Measurements from ENCODE around the gene INTS6.
A peak's percentile ranks its signal among the peaks of the same experiment; 100 is the strongest.
"Not testable (repeated sequence)": the region's sequence is repeated elsewhere in the genome, so short reads cannot be mapped to it uniquely, and the experiment has no call there.

Gene INTS6

DNA sequence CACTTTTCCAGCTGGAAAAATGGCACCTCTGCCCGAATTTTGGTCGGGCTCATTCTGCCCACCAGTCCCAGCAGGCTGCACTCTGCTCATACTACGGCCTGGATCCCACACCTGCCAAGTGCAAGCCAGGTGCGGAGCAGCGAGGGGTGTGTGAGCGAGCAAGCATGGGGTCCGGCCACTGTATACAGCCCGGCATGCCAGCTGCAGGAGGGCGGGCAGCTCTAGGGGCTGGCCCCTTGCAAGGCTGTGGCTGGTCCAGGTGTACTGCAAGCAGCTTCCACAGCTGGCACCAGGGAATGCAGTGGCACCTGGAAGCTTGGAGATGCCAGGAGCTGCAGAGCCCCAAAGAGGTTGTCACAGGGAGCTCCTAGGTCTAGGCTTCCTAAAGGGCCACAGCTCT lies 2.7 kb upstream of the INTS6 start:
- no peak for DNase-seq

DNA sequence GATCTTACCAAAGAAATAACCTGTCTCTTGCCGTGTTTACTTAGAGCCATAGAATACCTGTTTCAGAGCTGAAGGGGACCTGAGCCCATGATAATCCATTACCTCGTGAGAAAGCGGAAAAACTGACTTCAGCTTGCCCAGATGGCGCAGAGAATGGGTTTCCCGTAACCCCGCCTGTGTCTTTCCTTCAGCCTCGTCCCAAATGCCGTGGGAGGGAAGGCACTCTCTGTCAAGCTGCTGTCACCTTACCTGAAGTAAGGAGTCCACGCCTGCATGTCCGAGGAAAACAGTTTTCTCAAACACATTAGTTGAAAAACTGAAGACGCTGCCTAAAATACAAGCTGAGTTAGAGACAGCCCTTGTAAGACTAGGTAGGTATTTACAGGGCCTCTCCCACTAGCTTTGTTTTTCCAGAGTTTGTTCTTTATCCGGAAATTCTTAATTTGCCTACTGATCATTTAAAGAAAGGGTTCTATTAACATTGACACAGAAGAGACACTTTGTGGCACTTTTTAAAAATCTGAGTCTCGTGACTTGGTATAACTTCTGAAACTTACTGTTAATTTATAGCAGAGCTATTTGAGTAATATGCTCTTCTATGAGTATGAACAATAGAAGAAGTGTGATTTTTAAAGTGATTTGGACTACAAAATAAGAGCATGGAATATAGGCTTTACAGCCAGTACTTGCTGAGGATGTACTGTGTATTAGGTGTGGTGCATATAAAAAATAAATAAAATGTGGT lies 1.3 kb upstream of the INTS6 start:
- peak; percentile 3 for DNase-seq

DNA sequence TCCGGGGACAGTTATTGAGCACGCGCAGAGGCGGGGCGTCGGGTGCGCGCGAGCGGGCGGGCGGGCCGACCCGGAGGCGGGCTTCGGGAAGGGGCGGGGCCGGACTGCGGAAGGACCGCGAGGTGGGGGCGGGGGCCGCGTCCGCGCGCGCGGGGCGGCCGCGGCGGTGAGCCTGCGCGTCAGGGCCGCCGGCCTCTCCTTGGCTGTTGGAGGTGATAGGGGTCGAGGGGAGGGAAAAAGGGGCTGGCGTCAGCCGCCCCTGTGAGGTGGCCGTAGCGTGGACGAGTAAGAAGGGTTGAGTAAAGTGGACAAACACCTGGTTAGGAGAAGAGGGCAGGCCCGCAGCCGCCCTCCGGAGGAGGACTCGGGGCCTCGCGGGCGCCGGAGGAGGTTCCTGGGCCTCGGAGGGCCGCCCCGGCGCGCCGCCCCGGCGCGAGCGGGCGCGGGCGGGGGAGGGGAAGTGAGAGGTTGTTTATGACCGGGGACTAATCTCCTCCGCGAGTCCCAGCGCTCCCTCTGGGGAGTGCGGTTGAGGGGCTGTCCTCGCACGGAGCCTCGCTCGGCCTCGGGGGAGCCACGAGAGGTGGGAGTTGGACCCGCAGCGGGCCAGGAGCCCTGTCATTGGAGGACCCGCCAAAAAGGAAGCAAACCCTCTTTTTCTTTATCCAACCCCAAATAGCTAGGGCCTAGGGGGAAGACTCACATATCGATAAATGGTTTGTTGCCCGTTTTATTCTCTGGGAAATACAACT lies 547 bp upstream of the INTS6 start:
- DNase-seq = peak; percentile 80

DNA sequence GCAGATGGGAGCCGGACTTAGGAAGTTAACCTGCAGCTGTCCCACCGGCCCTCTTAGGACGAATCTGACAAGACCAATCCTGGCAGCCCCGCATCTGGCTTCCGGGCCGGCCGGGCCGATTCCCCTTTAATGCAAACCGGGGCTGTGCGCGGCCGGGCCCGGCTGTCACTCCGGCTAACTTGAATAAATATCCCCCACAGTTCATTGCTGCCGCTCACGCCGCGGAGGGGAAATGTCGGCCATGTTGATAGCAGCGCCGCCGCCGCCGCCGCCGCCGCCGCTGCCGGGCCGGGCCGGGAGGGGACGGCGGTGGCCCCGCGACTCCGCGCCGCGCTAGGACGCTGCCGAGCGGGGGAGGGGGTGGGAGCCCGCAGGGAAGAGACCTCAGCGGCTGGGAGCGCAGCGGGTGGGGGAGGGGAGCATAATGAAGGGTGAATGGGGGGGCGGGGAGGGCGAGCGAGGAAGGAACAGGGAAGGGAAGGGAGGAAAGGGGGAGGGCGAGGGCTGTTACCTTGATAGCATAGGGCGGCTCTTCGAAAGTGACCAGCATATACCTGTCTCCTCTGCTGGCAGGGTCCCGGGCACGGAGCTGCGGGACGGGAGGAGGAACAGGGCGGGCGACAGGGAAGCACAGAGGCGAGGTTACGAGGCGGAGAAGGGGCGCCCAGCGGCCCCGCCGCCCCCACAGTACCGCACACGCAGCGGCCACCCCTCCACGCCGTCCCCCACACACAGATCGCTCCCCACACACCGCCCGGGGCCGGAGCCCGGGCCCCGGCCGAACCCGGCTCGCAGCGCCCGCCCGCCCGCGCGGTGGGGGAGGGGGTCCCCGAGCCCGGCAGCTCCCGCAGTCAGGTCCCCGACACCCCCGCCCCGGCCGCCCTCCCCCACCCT lies 1.1 kb downstream of the INTS6 start:
- peak; percentile 19 for DNase-seq

DNA sequence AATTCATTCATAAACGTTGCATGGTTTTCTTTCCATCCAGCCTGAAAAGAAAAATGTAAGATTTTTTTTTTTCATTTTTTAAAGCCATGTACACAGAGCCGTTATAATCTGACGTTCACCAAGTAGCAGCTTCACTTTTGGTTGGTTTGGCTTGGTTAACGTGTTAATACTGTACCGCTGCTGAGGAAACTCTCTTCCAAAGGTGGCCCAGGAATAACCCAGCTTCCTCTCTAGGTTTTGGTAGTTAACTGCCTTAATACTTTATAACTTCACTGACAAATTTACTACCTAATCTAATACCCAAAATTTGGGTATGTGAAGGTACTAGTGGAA lies 1.7 kb downstream of the INTS6 start:
- DNase-seq = no peak

DNA sequence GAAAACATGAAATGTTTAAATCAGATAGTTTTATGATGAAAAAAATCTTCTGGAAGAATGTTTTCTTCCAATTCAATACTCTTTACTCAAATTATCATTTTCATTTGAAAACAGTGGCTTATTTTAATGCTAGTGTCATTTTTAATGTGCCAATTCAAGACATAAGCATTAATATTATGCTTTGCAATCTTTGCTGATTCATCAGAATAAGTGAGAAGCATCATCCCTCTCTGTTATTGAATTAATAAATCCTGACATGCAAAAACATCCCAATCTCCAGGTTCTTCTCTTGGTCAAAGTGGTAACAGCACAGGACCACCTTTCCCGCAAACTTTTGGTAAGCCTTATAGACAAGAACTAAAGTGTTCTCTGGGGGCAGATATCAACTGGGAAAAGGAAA lies 3.8 kb downstream of the INTS6 start:
- no peak for DNase-seq

DNA sequence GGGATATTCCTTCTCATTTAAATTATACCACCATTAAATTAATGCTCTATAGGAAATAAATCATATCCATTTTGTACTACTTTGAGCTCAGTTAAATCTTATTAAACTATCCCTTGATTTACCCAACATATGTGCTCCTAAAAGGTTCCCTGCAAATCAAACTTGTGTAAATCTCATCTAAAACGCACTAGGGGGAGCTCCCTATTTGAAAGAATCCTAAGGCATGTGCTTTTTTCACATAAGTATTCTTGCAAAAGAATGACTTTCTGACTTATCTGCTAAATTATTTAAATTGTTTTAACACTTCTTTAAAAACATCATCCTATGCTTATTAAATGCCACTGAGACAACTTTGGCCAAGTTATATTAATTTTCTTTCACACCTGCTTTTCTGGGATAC lies 7.9 kb downstream of the INTS6 start:
- no peak for DNase-seq

DNA sequence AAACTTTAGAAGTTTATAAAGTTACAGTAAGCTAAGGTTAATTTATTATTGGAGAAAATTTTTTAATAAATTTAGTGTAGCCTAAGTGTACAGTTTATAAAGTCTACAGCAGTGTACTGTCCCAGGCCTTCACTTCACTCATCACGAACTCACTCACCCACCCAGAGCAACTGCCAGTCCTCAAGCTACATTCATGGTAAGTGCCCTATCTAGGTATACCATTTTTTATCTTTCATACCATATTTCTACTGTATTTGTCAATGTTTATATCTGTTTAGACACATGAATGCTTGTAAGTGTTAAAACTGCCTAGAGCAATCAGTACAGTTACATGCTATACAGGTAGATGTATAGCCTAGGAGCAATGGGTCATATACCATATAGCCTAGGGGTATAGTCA lies 12.5 kb downstream of the INTS6 start:
- DNase-seq = no peak

DNA sequence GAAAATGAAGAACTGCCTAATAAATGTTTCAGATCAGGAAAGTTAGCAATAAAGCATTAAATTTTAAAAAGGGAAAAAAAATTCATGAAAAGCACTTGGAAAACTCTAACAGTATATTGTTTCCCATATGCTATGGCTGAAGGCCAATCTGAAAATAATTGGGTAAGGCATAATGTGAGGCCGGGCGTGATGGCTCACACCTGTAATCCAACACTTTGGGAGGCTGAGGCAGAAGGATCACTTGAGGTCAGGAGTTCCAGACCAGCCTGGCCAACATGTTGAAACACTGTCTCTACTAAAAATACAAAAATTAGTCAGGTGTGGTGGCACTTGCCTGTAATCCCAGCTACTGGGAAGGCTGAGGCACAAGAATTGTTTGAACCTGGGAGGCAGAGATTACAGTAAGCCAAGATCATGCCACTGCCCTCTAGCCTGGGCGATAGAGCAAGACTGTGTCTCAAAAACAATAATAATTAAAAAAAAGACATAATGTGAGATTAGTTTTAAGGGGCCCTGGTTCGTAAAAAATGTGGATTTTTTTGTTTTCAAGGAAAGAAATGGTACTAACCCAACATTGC lies 15.2 kb downstream of the INTS6 start:
- DNase-seq = no peak

DNA sequence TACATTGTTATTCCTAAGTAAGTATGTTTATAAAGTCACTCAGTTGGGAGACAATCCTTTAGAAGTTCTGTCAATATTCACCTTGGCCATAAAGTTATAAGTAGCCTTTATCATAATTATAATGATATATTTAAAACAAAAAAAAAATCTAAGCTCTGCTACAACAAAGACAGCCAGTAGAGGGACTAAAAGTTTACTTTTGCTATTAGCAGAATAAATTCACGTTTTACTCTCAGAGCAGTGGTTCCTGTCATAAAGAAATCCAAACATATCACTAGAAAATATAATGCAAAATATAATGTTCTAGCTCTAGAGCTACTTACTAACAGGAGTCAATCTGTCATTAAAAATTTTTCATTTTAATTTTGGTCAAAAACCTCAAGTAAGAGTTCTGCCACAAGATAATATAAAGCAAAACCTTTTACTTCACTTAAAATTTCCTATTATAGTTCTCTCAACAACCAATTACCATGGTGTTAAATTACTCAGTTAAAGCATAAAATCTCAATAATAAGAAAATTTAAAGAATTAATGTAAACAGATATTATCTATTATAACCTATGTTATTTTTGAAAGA lies 17.7 kb downstream of the INTS6 start:
- no peak for DNase-seq

DNA sequence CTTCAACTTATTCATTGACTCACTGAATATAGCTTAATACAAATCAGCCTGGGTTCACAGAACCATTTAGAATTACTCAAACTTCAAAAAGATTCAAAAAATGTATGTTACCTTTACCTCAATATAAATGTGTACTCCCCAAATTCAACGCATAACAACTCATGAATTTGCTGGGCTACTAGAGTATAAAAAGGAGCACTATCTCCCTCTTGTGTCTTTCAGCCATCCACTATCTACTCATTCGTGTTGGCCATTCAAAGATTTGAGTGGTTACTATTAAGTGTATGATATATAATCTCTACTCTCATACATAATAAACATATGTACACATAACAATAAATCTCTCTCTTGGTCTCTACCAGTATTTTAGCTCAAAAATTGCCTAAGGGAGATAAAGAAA lies 20.3 kb downstream of the INTS6 start:
- no peak for DNase-seq

DNA sequence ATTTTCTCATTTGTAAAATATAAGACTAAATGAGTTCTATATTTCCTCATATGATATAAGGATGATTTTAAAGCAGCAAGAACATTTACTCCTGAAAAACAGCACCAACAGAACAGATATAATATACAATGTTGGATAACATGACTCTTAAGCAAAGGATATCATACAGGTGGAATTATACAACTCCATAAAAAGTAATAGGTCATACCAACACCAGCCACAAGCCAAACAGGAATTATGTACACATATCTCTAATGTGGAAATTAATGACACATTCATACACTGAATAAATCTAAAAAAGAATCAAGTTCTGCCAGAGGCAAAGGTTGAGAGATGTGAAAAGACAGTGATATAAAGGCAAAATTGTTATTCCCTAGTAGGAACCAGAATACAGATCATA lies 25.9 kb downstream of the INTS6 start:
- DNase-seq = no peak

DNA sequence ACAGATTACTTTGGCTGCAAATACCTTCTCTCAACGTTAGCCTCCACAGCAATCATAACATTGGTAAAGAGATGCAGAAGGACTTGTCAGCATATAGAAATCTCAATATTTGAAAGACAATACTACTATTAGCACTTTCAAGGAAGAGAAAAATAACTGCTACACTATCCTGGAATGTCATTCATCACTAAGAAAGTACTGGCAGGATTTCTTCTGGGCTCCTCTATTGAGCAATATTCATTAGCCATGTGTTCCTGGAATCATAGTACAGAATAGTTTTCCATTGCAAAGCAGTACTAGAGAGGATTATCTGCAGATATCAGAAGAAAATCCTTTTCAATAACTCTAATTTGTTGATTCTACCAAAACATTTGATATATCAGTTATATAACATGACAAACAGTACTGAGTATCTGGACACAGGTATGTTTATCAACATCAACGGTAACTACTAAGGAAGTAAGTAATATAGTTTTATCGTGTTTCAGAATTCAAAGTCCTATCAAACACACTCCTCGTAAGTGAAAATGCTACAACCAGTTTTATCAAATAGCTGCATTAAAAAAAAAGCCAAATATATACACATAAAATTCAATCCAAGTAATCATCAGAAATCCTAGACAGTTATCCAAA lies 27.3 kb downstream of the INTS6 start:
- DNase-seq = no peak

DNA sequence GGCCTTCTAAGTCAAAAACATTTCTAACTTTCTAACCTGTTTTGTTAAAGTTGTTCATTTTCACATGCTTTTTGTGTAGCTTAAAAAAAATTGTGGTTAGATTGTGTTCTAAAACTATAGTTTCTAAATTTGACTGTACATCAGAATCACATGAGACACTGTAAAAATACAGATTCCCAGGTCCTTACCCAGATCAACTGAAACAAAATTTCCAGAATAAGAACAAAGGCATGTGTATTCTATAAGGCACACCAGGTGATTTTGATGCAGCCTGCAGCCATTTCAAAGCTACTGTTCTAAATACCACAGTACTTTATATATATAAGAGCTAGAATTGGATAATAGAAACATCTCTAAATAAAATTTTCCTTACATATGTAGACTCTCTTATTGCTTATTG lies 29.1 kb downstream of the INTS6 start:
- DNase-seq = no peak

DNA sequence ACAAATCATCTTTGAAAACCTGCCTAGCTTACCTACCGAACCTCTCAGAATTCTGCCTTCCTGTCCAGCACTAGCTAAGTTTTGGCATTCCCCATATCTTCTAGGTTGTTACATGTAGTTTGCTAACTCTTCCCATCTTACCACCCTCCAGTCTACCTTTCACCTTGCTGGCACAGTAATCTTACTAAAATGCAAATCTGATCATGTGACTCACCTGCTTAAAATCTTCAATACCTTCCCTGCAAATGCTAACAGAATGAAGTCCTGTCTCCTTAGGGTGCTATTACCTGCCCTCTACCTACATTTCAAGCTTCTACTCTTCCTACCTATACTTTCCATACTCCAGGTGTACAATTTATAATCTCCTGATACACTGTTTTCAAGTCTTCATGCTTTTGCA lies 30.4 kb downstream of the INTS6 start:
- no peak for DNase-seq

DNA sequence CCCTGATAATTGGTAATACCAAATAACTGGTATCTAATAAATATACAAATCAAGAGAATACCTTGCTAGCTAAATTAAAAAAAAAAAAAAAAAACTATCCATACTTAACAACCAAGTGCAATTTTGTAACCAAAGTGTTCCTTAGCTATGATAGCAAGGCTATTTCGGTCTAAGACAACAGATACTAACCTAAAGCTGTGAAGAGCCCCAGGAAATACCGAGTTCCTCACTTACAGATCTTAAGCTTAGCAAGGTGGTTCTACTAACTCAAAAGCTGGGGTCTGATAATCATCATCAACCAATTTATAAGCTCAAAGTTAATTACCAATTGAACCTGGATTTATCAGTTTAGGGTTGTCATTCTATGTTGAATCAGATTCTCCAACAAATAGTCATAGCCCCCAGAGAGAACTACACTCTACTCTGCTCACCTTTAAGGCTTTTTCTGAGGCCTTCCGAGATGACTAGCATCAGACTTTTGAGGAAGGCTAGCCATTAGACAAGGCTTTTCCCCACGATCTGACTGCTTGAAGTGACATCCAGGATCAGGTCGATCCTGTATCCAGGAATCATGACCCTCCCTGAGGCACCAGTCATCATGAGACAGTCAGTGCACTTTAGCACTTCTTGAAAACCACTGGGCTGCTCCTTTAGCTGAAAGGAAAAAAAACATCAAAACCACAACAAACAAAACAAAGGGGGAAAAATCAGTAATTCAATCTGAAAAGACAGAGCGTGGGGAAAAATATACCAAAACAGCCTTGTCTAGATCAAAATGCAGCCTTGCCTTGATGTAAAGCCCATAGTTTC lies 31.9 kb downstream of the INTS6 start:
- DNase-seq = no peak

DNA sequence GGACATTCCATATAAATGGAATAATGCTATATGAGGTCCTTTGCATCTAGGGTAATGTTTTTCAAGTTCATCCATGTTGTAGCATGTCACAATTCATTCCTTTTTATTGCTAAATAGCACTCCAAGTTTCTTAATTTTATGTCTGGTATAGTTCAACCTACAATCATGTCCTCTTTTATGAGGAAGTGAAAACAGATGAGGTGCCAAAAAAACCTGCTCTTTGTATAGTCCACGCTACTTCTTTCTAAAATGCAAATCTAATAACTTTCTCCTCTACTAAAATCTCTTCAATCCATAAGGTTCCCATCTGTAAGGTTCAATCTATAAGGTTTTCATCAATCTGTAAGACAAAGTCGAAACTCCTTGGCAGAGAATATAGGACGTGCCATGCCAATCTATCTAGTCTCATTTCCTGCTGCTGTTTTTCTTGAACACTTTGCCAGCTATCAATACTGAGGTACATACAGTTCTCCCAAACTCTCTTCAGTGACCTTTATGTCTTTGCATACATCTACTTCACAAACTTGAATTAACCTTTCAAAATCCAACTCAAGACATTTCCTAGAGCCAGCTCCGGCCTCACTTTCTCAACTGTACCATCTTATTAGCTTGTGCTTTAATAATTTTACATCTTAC lies 33.7 kb downstream of the INTS6 start:
- DNase-seq = no peak

DNA sequence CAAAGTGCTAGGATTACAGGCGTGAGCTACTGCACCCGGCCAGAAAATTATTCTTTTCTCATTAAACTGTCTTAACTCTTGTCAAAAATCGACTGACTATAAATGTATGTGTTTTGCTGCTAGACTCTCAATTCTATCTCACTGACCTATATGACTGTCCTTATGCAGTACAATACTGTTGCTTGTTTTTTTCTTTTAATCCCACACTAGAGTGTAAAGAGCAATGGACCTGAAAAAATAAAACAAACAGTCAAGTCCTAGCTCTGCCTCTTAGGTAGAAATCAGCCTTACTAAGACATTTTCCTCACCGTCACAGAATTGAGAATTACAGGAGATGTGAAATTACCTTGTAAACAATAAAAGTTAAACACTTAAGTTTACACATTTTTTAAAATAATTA lies 35.1 kb downstream of the INTS6 start:
- no peak for DNase-seq

DNA sequence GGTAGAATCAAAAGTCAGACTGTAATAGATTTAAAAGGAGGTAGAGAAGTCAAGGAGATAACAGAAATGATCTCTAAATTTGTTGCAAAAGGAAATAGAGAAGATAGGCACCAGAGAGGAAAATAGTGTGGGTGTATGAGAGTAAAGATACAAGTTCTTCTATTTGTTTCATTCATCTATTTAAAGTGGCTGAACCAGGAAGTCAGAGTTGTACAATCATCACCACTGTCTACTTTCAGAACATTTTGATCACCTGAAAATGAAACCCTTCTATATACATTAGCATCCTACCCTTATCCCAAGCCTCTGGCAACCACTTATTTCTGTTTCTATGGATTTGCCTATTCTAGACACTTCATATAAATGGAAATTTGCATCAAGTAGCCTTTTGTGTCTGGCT lies 36.7 kb downstream of the INTS6 start:
- DNase-seq = no peak

DNA sequence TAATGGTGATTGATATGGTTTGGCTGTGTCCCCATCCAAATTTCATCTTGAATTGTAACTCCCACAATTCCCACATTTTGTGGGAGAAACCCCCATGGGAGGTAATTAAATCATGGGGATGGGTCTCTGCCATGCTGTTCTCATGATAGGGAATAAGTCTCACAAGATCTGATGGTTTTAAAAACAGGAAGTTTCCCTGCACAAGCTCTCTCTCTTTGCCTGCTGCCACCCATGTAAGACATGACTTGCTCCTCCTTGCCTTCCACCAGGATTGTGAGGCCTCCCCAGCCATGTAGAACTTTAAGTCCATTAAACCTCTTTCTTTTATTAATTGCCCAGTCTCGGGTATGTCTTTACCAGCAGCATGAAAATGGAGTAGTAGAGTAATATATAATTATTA lies 37.5 kb downstream of the INTS6 start:
- DNase-seq = not testable (repeated sequence)

DNA sequence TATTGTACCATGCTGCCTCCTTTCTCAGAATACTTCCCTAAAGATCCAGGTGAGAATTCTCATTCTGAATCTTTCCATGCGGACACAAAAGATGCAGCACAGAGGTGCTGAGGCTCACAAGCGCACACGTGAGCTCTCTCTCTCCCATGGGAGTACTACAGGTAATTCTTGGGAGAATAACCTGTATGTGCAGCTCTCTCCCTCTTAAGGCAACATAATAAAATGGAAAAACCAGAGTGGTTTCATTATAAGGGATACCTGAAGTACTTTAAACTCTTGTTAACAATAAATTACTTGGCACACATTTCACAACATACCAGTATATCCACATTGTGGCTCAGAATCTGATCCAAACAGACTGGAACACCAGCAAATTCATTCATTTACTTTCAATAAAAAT lies 40.4 kb downstream of the INTS6 start:
- no peak for DNase-seq
